Pancreas (tissue), 10 donors: ENCODE measurements around the gene ABL2. TPM values are rescaled to one million over a fixed set of nuclear protein-coding genes. Genes with fewer than 3 reads are reported as not detected.
"Not testable (repeated sequence)": the region's sequence is repeated elsewhere in the genome, so short reads cannot be mapped to it uniquely, and the experiment has no call there.

Source experiments
- ATAC-seq, 4 donors: fragments of 200-7000 bp; cut with Tn5 transposase; one replicate each; pipeline versions ENCODE4 v1.8.0 to v1.9.1; 2020; ENCODE audit warnings: mild to moderate bottlenecking in 4 of 4, moderate library complexity in 4 of 4
- DNase-seq, 6 donors: peaks; one replicate each; pipeline ENCODE4 v3.0.0-alpha.2; 2020
- FAIRE-seq: peaks from 2 replicates; lab custom pipeline; 2012; peaks lifted over from hg19 to GRCh38; lab: Jason Lieb, UNC
- H3K27ac ChIP-seq, 4 donors: fragments of 200-600 bp; sonication (generic); 1 replicate in 3 of 4; 2 replicates in 1 of 4; pipeline versions ENCODE4 v1.5.0 to v1.8.0; 2020
- H3K27me3 ChIP-seq, 4 donors: fragments of 200-600 bp; one replicate each; pipeline ENCODE4 v1.8.0; 2021
- H3K36me3 ChIP-seq, 3 donors: fragments of 200-600 bp; sonication (generic) in 1 of 3; one replicate each; pipeline versions ENCODE4 v1.5.0 to v1.8.0; 2020 to 2021
- H3K4me1 ChIP-seq, 3 donors: fragments of 200-600 bp; one replicate each; pipeline ENCODE4 v1.8.0; 2021
- H3K4me3 ChIP-seq, 4 donors: fragments of 200-600 bp; sonication (generic) in 2 of 4; one replicate each; pipeline versions ENCODE4 v1.5.0 to v1.8.0; 2020 to 2021
- H3K9me3 ChIP-seq, 4 donors: fragments of 200-600 bp; one replicate each; pipeline ENCODE4 v1.8.0; 2021
- WGBS, 2 donors: extraction: QIAGEN DNeasy Blood & Tissue Kit; methylation state at CpG; one replicate each; pipeline ENCODE4 v1.1.7; 2013; 5-methylcytosine and 5-hydroxymethylcytosine counted together
- intact Hi-C, 3 donors: fragments of 100-400 bp; cut with DNase I; formaldehyde crosslinking; loops; one replicate each; pipeline versions ENCODE4 v1.11.1 to v1.14.2; 2022
- polyA plus RNA-seq, 2 donors: library from polyadenylated mRNA; stranded (reverse); fragments of 200-250 nt; gene quantifications; one replicate each; pipeline ENCODE4 v1.2.3, GENCODE V29; 2013
- total RNA-seq, 6 donors: library from RNA; stranded (reverse); fragmentation: NEBNext Ultra II Directional in 4 of 6; extraction: Animal tissue kit (Norgen Biotek cat#: 25700) in 4 of 6; gene quantifications; one replicate each; pipeline versions ENCODE4 v1.2.1 to v1.2.4, GENCODE V29; 2021 to 2023
- TF ChIP-seq, protein P1 (sequence below), 4 donors: fragments of 200-600 bp; sonication (generic) in 3 of 4; IDR thresholded peaks; one replicate each; pipeline versions ENCODE4 v1.5.0 to v1.8.0; 2021; ENCODE audit warnings: antibody characterized with exemption in 4 of 4
- donor health status: healthy with polysubstance abuse.
- donor health status: DM: no; HTN: no; CAD: no; lungs with moderate emphysema.
- donor health status: DM: no; HTN: no; CAD: no.
- donor health status: control.
- donor health status: control.
- donor health status: Bipolar disorder and iron deficiency.
- donor health status: DM: yes; HTN: yes; CAD: no.
- donor health status: DM: no; HTN: no; CAD: no.
- donor health status: DM: no; HTN: no; CAD: no.
- donor health status: DM: yes; HTN: yes; CAD: no.

The ABL2 gene
- total and polyA plus RNA-seq, 8 donors: 3.4 to 13.8 (median 8.9) TPM

DNA sequence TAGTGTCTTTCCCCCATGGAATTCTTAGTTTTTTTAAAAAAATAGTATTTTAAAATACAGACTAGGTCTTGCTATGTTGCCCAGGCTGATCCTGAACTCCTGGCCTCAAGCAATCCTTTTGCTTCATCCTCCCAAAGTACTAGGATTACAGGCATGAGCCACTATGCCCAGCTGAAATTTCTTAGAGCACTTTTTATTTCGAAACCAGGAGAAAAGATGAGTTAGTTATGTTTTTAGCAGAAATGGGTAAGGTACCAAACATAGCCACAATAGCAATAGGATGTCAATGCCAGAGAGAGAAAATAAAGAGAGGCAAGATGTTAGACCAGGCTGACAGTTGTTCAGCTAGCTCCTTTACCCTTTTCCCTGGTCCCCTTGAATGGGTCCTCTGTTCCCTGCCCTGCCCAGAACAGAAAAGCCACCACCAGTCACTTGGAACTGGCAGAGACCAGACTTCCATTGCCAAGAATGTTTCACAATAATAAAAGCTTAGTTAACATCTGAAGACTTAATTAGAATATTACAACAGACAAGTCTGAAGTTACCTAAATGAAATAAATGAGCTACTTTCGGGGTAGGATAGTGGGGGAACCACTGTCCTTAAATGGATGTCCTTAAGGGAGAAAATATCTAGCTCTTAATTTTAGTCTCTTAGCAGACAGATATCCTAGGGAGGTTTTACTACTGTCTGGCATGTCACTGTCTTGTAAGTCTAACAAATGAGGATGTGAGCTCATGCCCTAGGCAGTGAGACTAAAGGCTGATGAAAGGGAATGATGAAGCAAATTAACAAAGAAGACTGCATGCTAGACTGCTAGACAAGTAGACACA, 54.3 kb downstream of the ABL2 start:
- intact Hi-C loops: no loop called here
- DNase-seq (no peak), FAIRE-seq (no peak), ATAC-seq (peak; percentile 61 to 80 (median 78))
- H3K27ac ChIP-seq: peak overlapping the region in 1 of 4 donors; percentile 17
- TF ChIP-seq, protein P1, sequence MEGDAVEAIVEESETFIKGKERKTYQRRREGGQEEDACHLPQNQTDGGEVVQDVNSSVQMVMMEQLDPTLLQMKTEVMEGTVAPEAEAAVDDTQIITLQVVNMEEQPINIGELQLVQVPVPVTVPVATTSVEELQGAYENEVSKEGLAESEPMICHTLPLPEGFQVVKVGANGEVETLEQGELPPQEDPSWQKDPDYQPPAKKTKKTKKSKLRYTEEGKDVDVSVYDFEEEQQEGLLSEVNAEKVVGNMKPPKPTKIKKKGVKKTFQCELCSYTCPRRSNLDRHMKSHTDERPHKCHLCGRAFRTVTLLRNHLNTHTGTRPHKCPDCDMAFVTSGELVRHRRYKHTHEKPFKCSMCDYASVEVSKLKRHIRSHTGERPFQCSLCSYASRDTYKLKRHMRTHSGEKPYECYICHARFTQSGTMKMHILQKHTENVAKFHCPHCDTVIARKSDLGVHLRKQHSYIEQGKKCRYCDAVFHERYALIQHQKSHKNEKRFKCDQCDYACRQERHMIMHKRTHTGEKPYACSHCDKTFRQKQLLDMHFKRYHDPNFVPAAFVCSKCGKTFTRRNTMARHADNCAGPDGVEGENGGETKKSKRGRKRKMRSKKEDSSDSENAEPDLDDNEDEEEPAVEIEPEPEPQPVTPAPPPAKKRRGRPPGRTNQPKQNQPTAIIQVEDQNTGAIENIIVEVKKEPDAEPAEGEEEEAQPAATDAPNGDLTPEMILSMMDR (IDR thresholded peaks at IDR 0.05): no peak
- no peaks in the 10 kb centered on the region for H3K36me3 ChIP-seq
- H3K27me3 ChIP-seq: no peaks in the 10 kb centered on the region
- WGBS, 2 donors: 76 to 82% methylated on average over 2 of the region's 2 CpGs
- H3K4me1 ChIP-seq: no peaks in the 10 kb centered on the region
- H3K4me3 ChIP-seq: no peak overlapping the region
- no peaks in the 10 kb centered on the region for H3K9me3 ChIP-seq

DNA sequence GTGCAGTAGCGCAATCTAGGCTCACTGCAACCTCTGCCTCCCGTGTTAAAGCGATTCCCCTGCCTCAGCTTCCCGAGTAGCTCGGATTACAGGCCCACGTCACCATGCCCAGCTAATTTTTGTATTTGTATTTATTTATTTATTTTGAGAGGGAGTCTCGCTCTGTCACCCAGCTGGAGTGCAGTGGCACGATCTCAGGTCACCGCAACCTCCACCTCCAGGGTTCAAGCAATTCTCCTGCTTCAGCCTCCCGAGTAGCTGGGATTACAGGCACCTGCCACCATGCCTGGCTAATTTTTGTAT, 59.1 kb downstream of the ABL2 start:
- intact Hi-C loops: not testable (repeated sequence)

DNA sequence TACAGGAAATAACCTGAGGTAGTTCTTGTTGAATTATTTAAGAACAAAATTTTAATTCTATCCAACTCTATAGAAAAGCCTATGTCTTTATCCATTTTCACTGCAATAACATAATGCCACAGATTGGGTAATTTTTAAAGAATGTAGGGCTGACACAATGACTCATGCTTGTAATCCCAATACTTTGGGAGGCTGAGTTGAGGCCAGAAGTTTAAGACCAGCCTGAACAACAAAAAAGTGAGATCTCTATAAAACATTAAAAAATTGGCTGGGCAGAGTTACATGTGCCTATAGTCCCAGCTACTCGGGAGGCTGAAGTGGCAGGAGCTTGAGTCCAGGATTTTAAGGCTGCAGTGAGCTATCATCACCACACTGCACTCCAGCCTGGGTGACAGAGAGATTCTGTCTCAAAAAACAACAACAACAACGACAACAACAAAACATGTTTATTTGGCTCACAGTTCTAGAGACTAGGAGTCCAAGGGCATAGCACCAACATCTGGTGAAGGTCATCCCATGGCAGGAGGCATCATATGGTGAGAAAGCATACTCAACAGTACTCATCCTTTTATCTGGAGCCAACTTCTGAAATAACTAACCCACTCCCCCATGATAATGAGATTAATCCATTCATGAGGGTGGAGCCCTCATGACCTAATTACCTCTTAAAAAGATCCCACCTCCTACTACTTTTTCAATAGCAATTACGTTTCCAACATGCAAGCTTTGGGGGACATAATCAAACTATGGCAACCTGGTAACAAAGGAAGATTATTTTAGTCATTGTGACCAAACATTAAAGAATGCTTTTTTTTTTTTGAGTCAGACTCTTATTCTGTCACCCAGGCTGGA, 59.6 kb downstream of the ABL2 start:
- no peaks in the 10 kb centered on the region for H3K27me3 ChIP-seq
- intact Hi-C loops: no loop called here
- no peaks in the 10 kb centered on the region for H3K36me3 ChIP-seq
- FAIRE-seq (no peak), ATAC-seq (peak in 2 of 4 donors; percentile 37 to 62), DNase-seq (no peak)
- no peaks in the 10 kb centered on the region for H3K9me3 ChIP-seq
- no peaks in the 10 kb centered on the region for H3K4me1 ChIP-seq
- TF ChIP-seq, protein P1 (IDR thresholded peaks at IDR 0.05): no peak
- 86 to 88% methylated on average over 3 of the region's 3 CpGs for WGBS, 2 donors
- no peak overlapping the region for H3K4me3 ChIP-seq
- no peak overlapping the region for H3K27ac ChIP-seq

More for the DNA sequence above, 59.1 kb downstream of the ABL2 start:
- H3K36me3 ChIP-seq, FAIRE-seq, DNase-seq, ATAC-seq, H3K27me3 ChIP-seq, H3K4me1 ChIP-seq, H3K9me3 ChIP-seq, H3K27ac ChIP-seq, H3K4me3 ChIP-seq: not testable (repeated sequence)
- WGBS, 2 donors: 96 to 97% methylated on average over 10 of the region's 10 CpGs

DNA sequence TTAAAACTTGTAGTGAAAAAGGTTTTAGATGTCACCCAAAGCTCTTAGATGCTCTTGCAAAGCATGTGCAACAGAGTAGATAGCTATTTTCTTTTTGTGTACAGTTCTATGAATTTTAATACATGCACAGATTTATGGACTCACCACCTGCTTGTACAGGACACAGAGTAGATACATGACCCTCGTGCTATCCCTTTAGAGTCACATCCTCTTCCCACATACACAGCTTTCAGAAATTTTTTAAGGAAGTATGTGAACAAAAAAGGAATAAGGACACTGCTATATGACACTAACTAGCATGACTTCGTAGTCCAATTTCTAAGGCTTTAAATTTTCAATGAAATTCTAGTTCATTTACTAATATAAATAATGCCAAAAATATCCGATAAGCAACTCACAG, 60.9 kb downstream of the ABL2 start:
- intact Hi-C loops: no loop called here
- Histone ChIP-seq H3K4me3 (no peak overlapping the region), H3K27me3 (no peaks in the 10 kb centered on the region), H3K36me3 (no peaks in the 10 kb centered on the region), H3K4me1 (no peaks in the 10 kb centered on the region), H3K9me3 (no peaks in the 10 kb centered on the region), H3K27ac (no peak overlapping the region)
- DNase-seq (no peak), ATAC-seq (peak in 1 of 4 donors; percentile 57), FAIRE-seq (no peak)
- 84 to 93% methylated on average over 3 of the region's 3 CpGs for WGBS, 2 donors
- TF ChIP-seq, protein P1 (IDR thresholded peaks at IDR 0.05): no peak

DNA sequence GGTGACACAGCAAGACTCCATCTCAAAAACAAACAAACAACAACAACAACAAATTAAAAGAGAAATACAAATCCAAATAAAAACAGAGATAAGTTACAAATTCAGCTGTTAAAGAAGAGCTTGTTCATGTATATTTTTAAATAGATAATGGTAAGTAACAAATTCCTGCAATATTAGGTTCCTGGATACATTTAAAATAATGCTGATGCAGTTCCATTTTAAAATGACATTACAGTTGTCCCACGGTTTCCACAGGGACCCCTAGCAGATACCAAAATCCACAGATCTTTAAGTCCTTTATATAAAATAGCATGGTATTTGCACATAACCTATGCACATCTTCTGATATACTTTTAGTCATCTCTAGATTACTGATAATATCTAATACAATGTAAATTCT, 61.5 kb downstream of the ABL2 start:
- Histone ChIP-seq H3K27me3 (no peaks in the 10 kb centered on the region), H3K36me3 (no peaks in the 10 kb centered on the region), H3K9me3 (no peaks in the 10 kb centered on the region), H3K27ac (no peak overlapping the region), H3K4me3 (no peak overlapping the region), H3K4me1 (no peaks in the 10 kb centered on the region)
- no peak for FAIRE-seq
- DNase-seq: no peak
- ATAC-seq: no peak
- 84 to 92% methylated on average over 1 of the region's 1 CpG for WGBS, 2 donors
- TF ChIP-seq, protein P1 (IDR thresholded peaks at IDR 0.05): no peak
- intact Hi-C loops: no loop called here
